ENCODE data around the gene SULT1E1.

Gene SULT1E1

GRCh38 chr4:69833251-69833650, 26.7 kb downstream of the SULT1E1 start:
- H3K4me3 ChIP-seq (replicated peaks in 1 of 2; ENCODE audit: low read depth in 2 of 2, low read length in 2 of 2): no peak overlapping the region
- no peak for DNase-seq (ENCODE audit: low read depth in 2 of 2)

GRCh38 chr4:69832326-69833030, 27.5 kb downstream of the SULT1E1 start:
- DNase-seq (ENCODE audit: low read depth in 2 of 2): no peak
- TF ChIP-seq CTCF (IDR thresholded peaks at IDR 0.05; ENCODE audit: low read depth, low read length): no peak
- H3K4me3 ChIP-seq (replicated peaks in 1 of 2; ENCODE audit: low read depth in 2 of 2, low read length in 2 of 2): no peak overlapping the region

More at GRCh38 chr4:69833251-69833650, 26.7 kb downstream of the SULT1E1 start:
- TF ChIP-seq CTCF (IDR thresholded peaks at IDR 0.05; ENCODE audit: low read depth, low read length): no peak

GRCh38 chr4:69831646-69832325, 28.2 kb downstream of the SULT1E1 start:
- no peak for TF ChIP-seq CTCF (IDR thresholded peaks at IDR 0.05; ENCODE audit: low read depth, low read length)
- DNase-seq (ENCODE audit: low read depth in 2 of 2): no peak
- no peak overlapping the region for H3K4me3 ChIP-seq (replicated peaks in 1 of 2; ENCODE audit: low read depth in 2 of 2, low read length in 2 of 2)

- no peak for DNase-seq (ENCODE audit: low read depth in 2 of 2)
- TF ChIP-seq CTCF (IDR thresholded peaks at IDR 0.05; ENCODE audit: low read depth, low read length): no peak
- H3K4me3 ChIP-seq (replicated peaks in 1 of 2; ENCODE audit: low read depth in 2 of 2, low read length in 2 of 2): no peak overlapping the region
Observed at GRCh38 chr4:69831270-69831627, 28.7 kb downstream of the SULT1E1 start.

GRCh38 chr4:69830560-69831269, 29.2 kb downstream of the SULT1E1 start:
- DNase-seq (ENCODE audit: low read depth in 2 of 2): peak; percentile 45 to 49

GRCh38 chr4:69830192-69830559, 29.8 kb downstream of the SULT1E1 start:
- no peak for DNase-seq (ENCODE audit: low read depth in 2 of 2)
- TF ChIP-seq CTCF (IDR thresholded peaks at IDR 0.05; ENCODE audit: low read depth, low read length): no peak
- H3K4me3 ChIP-seq (replicated peaks in 1 of 2; ENCODE audit: low read depth in 2 of 2, low read length in 2 of 2): no peak overlapping the region

More at GRCh38 chr4:69830560-69831269, 29.2 kb downstream of the SULT1E1 start:
- no peak overlapping the region for H3K4me3 ChIP-seq (replicated peaks in 1 of 2; ENCODE audit: low read depth in 2 of 2, low read length in 2 of 2)
- TF ChIP-seq CTCF (IDR thresholded peaks at IDR 0.05; ENCODE audit: low read depth, low read length): no peak
